Omental fat pad (tissue), 4 donors: Measurements from ENCODE around the gene INPP5K. TPM values are rescaled to one million over a fixed set of nuclear protein-coding genes. Genes with fewer than 3 reads are reported as not detected.

Source experiments
- ATAC-seq: fragments of 150-250 bp; one replicate; pipeline ENCODE4 v1.9.1; 2016; ENCODE audit warnings: mild to moderate bottlenecking, moderate library complexity; ENCODE audit not compliant: low FRiP score
- DNase-seq: peaks from one replicate; pipeline ENCODE4 v3.0.0-alpha.2; 2019; ENCODE audit warnings: low spot score
- total RNA-seq, 4 donors: library from RNA; depleted of rRNA; stranded (reverse); fragments of >200 nt; gene quantifications; one replicate each; pipeline ENCODE4 v1.1.0, GENCODE V29; 2016
- TF ChIP-seq, protein P1 (sequence below), 3 donors: fragments of 450-650 bp; IDR thresholded peaks; one replicate each; pipeline ENCODE4 v1.5.1; 2016 to 2017; ENCODE audit warnings: antibody characterized with exemption in 3 of 3, mild to moderate bottlenecking in 3 of 3, moderate library complexity in 2 of 3

INPP5K gene
- total RNA-seq, 4 donors from 2014 or later, result 103 to 279 (median 153) TPM

DNA sequence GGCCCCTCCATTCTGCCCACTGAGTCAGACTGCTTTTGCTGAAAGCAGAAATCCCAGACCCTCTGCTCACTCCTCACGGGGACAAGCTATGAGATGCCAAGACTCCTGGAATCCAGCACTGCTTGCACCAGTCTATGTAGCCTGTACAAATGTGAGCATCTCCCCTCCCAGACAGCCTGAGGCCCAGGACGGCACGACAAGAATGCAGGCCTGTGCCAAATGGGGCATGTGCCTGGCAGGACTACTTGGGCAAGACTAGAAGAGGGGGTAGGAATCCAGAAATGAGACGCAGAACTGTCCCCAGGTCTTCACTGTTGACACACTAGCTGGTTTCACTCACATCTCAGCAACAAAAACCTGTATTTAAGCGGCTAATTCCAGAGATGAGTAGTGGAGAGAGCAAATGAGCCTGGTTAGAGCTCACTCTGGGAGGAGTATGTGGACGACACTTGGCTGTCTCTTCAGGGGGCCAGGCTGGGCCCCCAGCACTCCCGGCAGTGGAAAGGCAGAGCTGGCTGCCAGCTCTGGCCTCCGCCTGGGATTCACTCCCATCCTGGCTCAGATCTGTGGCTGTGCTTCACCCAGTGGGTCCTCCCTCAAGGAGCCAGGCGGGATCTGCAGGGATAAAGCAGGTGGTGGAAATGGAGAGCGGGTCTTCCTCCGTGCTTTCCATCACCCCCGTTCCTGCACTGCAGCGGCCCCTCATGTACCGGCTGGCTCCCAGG is 21.0 kb downstream of the INPP5K start:
- DNase-seq (no peak), ATAC-seq (no peak)
- TF ChIP-seq, protein P1, sequence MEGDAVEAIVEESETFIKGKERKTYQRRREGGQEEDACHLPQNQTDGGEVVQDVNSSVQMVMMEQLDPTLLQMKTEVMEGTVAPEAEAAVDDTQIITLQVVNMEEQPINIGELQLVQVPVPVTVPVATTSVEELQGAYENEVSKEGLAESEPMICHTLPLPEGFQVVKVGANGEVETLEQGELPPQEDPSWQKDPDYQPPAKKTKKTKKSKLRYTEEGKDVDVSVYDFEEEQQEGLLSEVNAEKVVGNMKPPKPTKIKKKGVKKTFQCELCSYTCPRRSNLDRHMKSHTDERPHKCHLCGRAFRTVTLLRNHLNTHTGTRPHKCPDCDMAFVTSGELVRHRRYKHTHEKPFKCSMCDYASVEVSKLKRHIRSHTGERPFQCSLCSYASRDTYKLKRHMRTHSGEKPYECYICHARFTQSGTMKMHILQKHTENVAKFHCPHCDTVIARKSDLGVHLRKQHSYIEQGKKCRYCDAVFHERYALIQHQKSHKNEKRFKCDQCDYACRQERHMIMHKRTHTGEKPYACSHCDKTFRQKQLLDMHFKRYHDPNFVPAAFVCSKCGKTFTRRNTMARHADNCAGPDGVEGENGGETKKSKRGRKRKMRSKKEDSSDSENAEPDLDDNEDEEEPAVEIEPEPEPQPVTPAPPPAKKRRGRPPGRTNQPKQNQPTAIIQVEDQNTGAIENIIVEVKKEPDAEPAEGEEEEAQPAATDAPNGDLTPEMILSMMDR (IDR thresholded peaks at IDR 0.05), result no peak

DNA sequence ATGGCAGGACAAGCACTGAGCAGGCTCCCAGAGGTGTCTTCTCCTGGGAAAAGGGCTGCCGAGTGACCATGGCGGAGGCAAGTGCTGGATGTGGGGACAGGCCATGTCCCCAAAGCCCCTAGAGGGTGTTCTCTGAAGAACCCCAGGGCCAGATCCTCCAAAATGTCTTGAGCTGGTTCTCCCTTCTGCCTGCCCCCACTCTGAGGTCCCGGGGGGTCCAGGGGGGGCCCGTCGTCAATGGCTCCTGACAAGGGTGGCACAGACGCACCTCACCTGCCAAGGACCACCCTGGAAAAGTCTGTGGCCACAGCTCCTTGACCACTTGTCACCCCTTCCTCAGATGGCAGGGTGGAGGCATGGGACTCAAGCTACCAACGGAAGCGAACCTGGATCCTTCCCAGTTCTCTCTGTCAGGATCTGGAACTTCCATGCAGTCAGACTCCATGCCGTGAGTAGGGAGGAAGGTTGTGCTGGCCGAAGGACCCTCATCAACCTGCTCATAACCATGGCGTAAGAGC is 21.6 kb downstream of the INPP5K start:
- DNase-seq, result no peak
- no peak for ATAC-seq
- TF ChIP-seq, protein P1 (IDR thresholded peaks at IDR 0.05), result no peak

DNA sequence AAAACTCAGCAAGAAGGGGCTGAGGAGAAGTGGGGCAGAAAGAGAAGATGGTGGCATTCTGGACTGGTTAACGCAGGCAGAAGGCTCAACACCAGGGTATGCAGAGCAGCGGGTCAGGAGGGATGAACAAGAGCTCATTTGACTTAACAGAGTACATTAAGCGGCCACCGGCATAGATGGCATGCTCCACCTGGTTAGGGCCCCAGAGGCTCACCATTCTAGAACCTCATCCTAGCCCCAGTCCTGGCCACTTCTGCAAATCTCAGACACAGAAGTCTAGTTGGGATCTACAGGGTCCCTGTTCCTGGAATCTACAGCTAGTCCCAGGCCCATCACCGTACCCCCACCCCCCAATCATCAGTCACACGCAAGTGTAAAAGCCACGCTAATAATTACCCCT is 22.2 kb downstream of the INPP5K start:
- DNase-seq (no peak), ATAC-seq (no peak)
- TF ChIP-seq, protein P1 (IDR thresholded peaks at IDR 0.05), result no peak

DNA sequence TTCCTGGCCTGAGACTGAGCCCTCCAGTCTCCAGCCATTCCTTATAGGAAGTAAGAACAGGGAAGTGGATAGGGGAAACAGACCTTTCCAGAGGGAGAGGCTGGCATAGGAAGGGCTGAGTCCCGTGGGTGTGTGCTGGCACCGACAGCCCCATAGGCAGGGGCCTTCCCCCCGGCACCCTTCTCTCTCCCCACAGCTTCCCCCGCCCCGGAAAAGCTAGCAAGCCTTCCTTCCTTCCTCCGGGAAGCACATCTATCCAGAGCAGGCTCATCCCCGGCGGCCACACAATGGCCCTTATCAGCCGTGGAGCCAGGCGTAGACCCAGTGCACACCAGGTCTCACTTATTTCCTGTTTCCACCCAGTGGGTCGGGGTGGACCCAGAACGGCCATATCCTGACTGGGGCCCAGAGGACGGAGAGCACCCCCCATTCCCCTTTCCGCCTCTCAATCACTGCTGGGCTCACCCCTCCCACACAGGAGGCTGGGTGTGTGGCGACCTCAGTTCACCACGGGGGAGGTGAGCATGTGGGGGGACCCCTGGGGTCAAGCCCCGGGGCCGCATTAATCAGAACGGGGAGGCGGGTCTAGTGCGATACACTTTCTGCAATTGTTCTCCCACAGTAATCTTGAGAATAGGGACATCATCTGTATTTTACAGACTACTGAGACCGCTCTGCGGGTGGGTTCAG is 23.0 kb downstream of the INPP5K start:
- TF ChIP-seq, protein P1 (IDR thresholded peaks at IDR 0.05), result no peak
- ATAC-seq, result peak; percentile 23
- DNase-seq, result no peak

DNA sequence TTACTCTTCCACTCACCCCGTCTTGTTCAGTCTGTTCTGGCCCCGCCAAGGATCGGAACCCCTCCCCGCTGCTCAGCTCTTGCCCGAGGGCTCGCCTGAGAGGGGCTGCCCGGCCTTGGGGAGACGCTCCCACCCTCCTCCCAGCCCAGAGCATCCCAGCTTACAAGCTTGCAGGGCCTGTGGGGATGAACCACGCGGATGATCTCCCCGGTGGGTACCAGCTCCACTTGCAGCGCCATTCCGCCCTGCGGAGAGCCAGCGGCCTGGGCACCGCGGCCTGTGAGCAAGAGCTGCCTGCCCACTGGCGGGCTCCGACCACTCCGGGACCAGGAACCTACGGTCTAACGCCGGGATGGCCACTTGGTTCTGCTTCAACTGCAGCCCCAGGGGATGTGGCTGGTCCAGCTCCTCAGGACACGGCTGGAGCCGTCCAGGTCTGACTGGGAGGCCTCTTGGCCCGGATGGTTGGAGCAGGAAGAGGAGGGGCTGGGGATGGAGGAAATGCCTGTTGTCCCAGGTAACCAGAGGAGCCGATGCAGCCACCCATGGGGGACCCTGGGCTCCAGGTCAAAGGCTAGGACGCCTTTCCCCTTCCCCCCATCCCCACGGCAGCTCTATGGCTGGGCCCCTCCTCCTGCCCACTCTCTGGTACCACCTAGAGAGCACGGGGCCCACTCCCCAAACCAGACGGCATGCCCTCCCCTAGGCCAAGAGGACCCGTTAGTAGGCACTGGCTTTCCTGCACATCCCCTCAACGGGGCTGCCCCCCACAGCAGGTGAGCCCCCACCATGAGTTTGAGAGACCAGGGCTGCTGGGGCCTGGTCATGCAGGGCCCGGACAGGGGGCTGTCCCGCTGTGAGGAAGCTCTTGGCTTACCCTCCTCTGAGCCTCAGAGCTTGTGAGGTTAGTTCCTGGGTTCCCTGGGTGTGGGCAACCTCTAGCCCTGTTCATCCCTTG is 23.9 kb downstream of the INPP5K start, which contains the start of gene MYO1C:
Gene MYO1C, minus strand, starts transcription at position 438 of the 958 bp plus-strand sequence. Its CDS starts 199 bp downstream, at position 239.
- TF ChIP-seq, protein P1 (IDR thresholded peaks at IDR 0.05), result no peak
- DNase-seq (no peak), ATAC-seq (no peak)

DNA sequence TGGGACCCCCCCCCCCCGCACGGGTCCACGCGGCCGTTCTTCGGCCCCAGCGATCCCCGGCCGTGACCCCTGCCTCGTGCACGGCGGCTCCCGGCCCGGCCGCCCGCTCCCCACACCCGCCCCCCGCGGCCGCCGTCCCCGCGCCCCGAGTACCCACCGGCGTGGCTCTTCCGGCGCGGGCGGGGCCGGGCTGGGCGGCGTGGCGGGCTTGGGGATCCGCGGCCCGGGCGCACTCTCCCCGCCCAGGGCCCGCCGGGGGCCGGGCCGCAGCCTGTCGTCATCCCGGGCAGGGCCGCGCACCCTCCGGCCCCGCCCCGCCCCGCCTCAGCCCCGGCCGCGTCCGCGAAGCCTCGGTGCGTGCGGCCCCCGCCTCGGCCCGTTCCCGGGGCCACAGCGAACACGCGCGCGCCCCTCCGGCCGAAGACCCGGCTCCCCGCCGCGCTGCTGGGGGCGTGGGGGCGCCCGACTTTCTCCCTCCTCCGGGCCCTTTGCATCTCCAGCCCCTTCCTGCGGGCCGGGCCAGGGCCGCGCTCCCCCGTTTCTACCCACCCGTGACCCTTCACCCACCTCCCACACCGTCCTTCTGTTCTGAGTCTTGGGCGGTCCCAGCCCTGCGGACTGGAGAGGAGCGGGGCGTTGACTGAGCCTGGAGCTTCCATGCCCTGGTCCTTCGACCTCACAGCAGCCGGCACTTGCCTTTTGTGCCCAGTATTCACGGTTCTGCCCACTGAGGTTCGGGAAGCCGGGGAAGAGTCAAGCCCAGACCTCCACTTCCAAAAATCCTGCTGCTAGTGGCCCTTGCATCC is 24.8 kb downstream of the INPP5K start:
- ATAC-seq, result peak; percentile 67
- no peak for DNase-seq

More for the DNA sequence above, 24.8 kb downstream of the INPP5K start:
- TF ChIP-seq, protein P1 (IDR thresholded peaks at IDR 0.05), result no peak
